HepG2 (cell line): ENCODE data around the gene GBGT1. TPM values are rescaled to one million over a fixed set of nuclear protein-coding genes. Genes with fewer than 3 reads are reported as not detected.

Source experiments
- ATAC-seq: fragments of 200-7000 bp; cut with Tn5 transposase; 3 replicates; pipeline ENCODE4 v1.9.1; 2020; ENCODE audit warnings: mild to moderate bottlenecking, moderate library complexity
- BruUV-seq: library from RNA; stranded (reverse); fragments of 400-500 nt; replicated peaks from 2 replicates; lab custom pipeline; 2021; lab: Mats Ljungman, UMichigan
- CTCF ChIA-PET: fragments of 300-600 bp; formaldehyde crosslinking; extraction: SDS; loops from one replicate; lab custom pipeline; 2021; ENCODE audit warnings: low total read pairs, inconsistent platforms, low intra/inter-chr PET ratio; lab: Yijun Ruan, JAX
- POLR2A ChIA-PET: fragments of 350-600 bp; sonication (Branson Sonifier 250); formaldehyde crosslinking; loops from one replicate; lab custom pipeline; 2020; ENCODE audit warnings: antibody characterized with exemption, inconsistent platforms; lab: Yijun Ruan, JAX
- DNase-seq: peaks from one replicate; pipeline ENCODE4 v3.0.0-alpha.2; 2015; ENCODE audit warnings: low spot score
- FAIRE-seq: peaks from 3 replicates; lab custom pipeline; 2011; peaks lifted over from hg19 to GRCh38; lab: Jason Lieb, UNC
- H2AFZ ChIP-seq: one replicate; pipeline ENCODE4 v1.6.1; 2011; ENCODE audit warnings: low read length, inconsistent platforms
- H3K27ac ChIP-seq: fragments of 300-600 bp; 3 replicates; pipeline ENCODE4 v1.8.0; 2011; ENCODE audit warnings: mixed run types, mild to moderate bottlenecking, mixed read lengths, low read length, inconsistent platforms; ENCODE audit not compliant: insufficient read depth; ENCODE audit errors: extremely low read length
- H3K27me3 ChIP-seq, 2 experiments: fragments of 200-600 bp in 1 of 2; 2 replicates in 1 of 2; 3 replicates in 1 of 2; pipeline versions ENCODE4 v1.6.0 to v1.8.0; 2011; ENCODE audit warnings: low read length in 2 of 2, mild to moderate bottlenecking in 2 of 2, moderate library complexity in 2 of 2, inconsistent platforms in 1 of 2; ENCODE audit not compliant: insufficient read depth in 2 of 2, control insufficient read depth in 1 of 2
- H3K36me3 ChIP-seq, 2 experiments: fragments of 200-600 bp in 1 of 2; replicated peaks in 1 of 2; 2 replicates in 1 of 2; 3 replicates in 1 of 2; pipeline versions ENCODE4 v1.5.1 to v1.8.0; 2011; ENCODE audit warnings: low read length in 2 of 2, inconsistent platforms in 1 of 2; ENCODE audit not compliant: insufficient read depth in 2 of 2, control insufficient read depth in 1 of 2
- H3K4me1 ChIP-seq: 2 replicates; pipeline ENCODE4 v1.5.1; 2012; ENCODE audit warnings: low read length, inconsistent platforms; ENCODE audit not compliant: insufficient read depth
- H3K4me2 ChIP-seq: 2 replicates; pipeline ENCODE4 v1.6.0; 2011; ENCODE audit warnings: low read depth, low read length, inconsistent platforms
- H3K4me3 ChIP-seq, 3 experiments: fragments of 200-600 bp in 1 of 3; sonication (generic), shearing (Covaris generic) in 1 of 3; replicated peaks in 1 of 3; 2 replicates each; pipeline ENCODE4 v1.5.1; 2011 to 2016; ENCODE audit warnings: low read length in 3 of 3, inconsistent platforms in 2 of 3, low read depth in 2 of 3, mild to moderate bottlenecking in 2 of 3, control low read depth in 1 of 3, mixed read lengths in 1 of 3; ENCODE audit not compliant: insufficient read depth in 1 of 3
- H3K79me2 ChIP-seq: one replicate; pipeline ENCODE4 v1.6.1; 2011; ENCODE audit warnings: low read length, inconsistent platforms; ENCODE audit not compliant: insufficient read depth
- H3K9ac ChIP-seq: 2 replicates; pipeline ENCODE4 v1.6.0; 2011; ENCODE audit warnings: mild to moderate bottlenecking, low read depth, low read length, inconsistent platforms; ENCODE audit not compliant: insufficient read depth
- H3K9me3 ChIP-seq: 2 replicates; pipeline ENCODE4 v1.5.1; 2012; ENCODE audit warnings: mild to moderate bottlenecking, low read length
- H4K20me1 ChIP-seq: 2 replicates; pipeline ENCODE4 v1.6.0; 2011; ENCODE audit warnings: inconsistent platforms, mild to moderate bottlenecking, low read length, moderate library complexity; ENCODE audit not compliant: insufficient read depth
- GLMP ChIP-seq: sonication (generic); formaldehyde crosslinking; IDR thresholded peaks from 2 replicates; pipeline ENCODE4 v1.9.0; 2021; ENCODE audit warnings: missing genetic modification reagents, mild to moderate bottlenecking, borderline replicate concordance
- HES4 ChIP-seq: sonication (generic); formaldehyde crosslinking; IDR thresholded peaks from 2 replicates; pipeline ENCODE4 v1.9.0; 2021; ENCODE audit warnings: mild to moderate bottlenecking, missing genetic modification reagents, borderline replicate concordance
- PAF1 ChIP-seq: IDR thresholded peaks from 2 replicates; pipeline ENCODE4 v1.6.1; 2016; ENCODE audit warnings: missing genetic modification reagents, missing compliant biosample characterization
- ZNF407 ChIP-seq: sonication (generic); formaldehyde crosslinking; IDR thresholded peaks from one replicate; pipeline ENCODE4 v1.5.1; 2020; ENCODE audit warnings: mild to moderate bottlenecking, missing genetic modification reagents; ENCODE audit errors: not compliant biosample characterization
- ZNF530 ChIP-seq: sonication (generic); formaldehyde crosslinking; IDR thresholded peaks from 2 replicates; pipeline ENCODE4 v1.5.0; 2020; ENCODE audit warnings: low read depth, mild to moderate bottlenecking, missing genetic modification reagents
- WGBS: methylation state at CpG from one replicate; pipeline ENCODE4 v1.1.6; 2017; ENCODE audit warnings: low lambda C conversion rate; 5-methylcytosine and 5-hydroxymethylcytosine counted together
- in situ Hi-C: cut with HindIII; loops from 2 replicates; pipeline ENCODE4 v1.10.0; 2017; ENCODE audit warnings: low pct_unique_long_range_greater_than_20kb; ENCODE audit not compliant: extremely low pct_ligation_motif_present
- intact Hi-C: fragments of 100-400 bp; cut with micrococcal nuclease; formaldehyde crosslinking; loops from one replicate; pipeline ENCODE4 v1.10.0; 2022; ENCODE audit not compliant: unreplicated experiment
- polyA plus RNA-seq, 8 experiments: library from polyadenylated mRNA; depleted of rRNA in 3 of 8; stranded (reverse) in 7 of 8; unstranded in 1 of 8; fragments of >200 nt; fragmentation: Illumina TruSeq in 4 of 8; extraction: Trizol in 4 of 8; gene quantifications; 2 replicates each; pipeline versions ENCODE4 v1.2.1 to v1.2.3, GENCODE V29; 2011 to 2016; ENCODE audit warnings: low read depth in 4 of 8, missing spikeins in 1 of 8, mixed read lengths in 1 of 8; ENCODE audit not compliant: insufficient read depth in 1 of 8
- total RNA-seq, 5 experiments: library from RNA; depleted of rRNA; stranded (reverse); fragments of >200 nt; fragmentation: Illumina TruSeq; extraction: Trizol; gene quantifications; 2 replicates each; pipeline ENCODE4 v1.2.3, GENCODE V29; 2016; ENCODE audit warnings: low read depth in 1 of 5

GBGT1 gene
- total and polyA plus RNA-seq, 2 of the 13 experiments (the other 11 are each of a cell fraction or from before 2014, with no cell fraction given), result not detected

- ChIA-PET POLR2A (interaction anchor here (1.5 to 2.4 kb wide), 3 partner anchors 17 to 102 kb away, joined by 3 to 9 read pairs (median 9); partner anchors contain the start of gene GTF3C5), CTCF (no interaction called here)
- in situ Hi-C loops (no loop called here), intact Hi-C loops (no loop called here)
- Histone ChIP-seq H3K4me2 (no peak overlapping the region), H4K20me1 (no peaks in the 10 kb centered on the region), H3K4me1 (peaks cover 31% of the 10 kb centered on the region), H3K4me3 (no peak overlapping the region), H3K27ac (no peak overlapping the region), H3K36me3 (no peaks in the 10 kb centered on the region; a peak in 1 of 5 replicates), H3K9ac (no peak overlapping the region; the same call in 1 of the 2 replicates), H2AFZ (no peak overlapping the region), H3K79me2 (peaks cover 11% of the 10 kb centered on the region), H3K9me3 (no peaks in the 10 kb centered on the region), H3K27me3 (no peaks in the 10 kb centered on the region)
- no peak for DNase-seq
- 87% methylated on average over 8 of the region's 16 CpGs for WGBS
- BruUV-seq, result no TSS peak
- FAIRE-seq, result no peak
- ATAC-seq, result no peak
- TF ChIP-seq GLMP (CRISPR knock-in tag), result no peak
- no peak for TF ChIP-seq ZNF407 (CRISPR knock-in tag)
- no peak for TF ChIP-seq ZNF530 (CRISPR knock-in tag)
- no peak for TF ChIP-seq PAF1 (CRISPR knock-in tag)
- no peak for TF ChIP-seq HES4 (CRISPR knock-in tag)
Measured at GRCh38 chr9:133132174-133132573, 31.5 kb downstream of the GBGT1 start.
